Lower lobe of right lung (tissue), 2 donors: ENCODE data around the gene FBXO2. TPM values are rescaled to one million over a fixed set of nuclear protein-coding genes. Genes with fewer than 3 reads are reported as not detected.

Experiments
- ATAC-seq, 2 donors: fragments of 200-7000 bp; cut with Tn5 transposase; one replicate each; pipeline ENCODE4 v1.9.1; 2020 to 2022; ENCODE audit warnings: mild to moderate bottlenecking in 2 of 2, moderate library complexity in 2 of 2
- DNase-seq: peaks from one replicate; pipeline ENCODE4 v3.0.0-alpha.2; 2020
- H3K27ac ChIP-seq: fragments of 200-600 bp; one replicate; pipeline ENCODE4 v1.8.0; 2022
- H3K27me3 ChIP-seq: fragments of 200-600 bp; one replicate; pipeline ENCODE4 v1.8.0; 2022; ENCODE audit warnings: low read depth
- H3K36me3 ChIP-seq: fragments of 200-600 bp; one replicate; pipeline ENCODE4 v1.8.0; 2022; ENCODE audit warnings: mild to moderate bottlenecking
- H3K4me1 ChIP-seq: fragments of 200-600 bp; one replicate; pipeline ENCODE4 v1.8.0; 2022
- H3K4me3 ChIP-seq: fragments of 200-600 bp; one replicate; pipeline ENCODE4 v1.8.0; 2022; ENCODE audit warnings: mild to moderate bottlenecking
- H3K9me3 ChIP-seq: fragments of 200-600 bp; one replicate; pipeline ENCODE4 v1.8.0; 2022
- intact Hi-C: fragments of 100-400 bp; cut with DNase I; formaldehyde crosslinking; loops from one replicate; pipeline ENCODE4 v1.11.0; 2022
- total RNA-seq: library from RNA; stranded (reverse); fragmentation: NEBNext Ultra II Directional; extraction: Animal tissue kit (Norgen Biotek cat#: 25700); gene quantifications from one replicate; pipeline ENCODE4 v1.2.1, GENCODE V29; 2021
- TF ChIP-seq, protein P1 (sequence below): fragments of 200-600 bp; IDR thresholded peaks from one replicate; pipeline ENCODE4 v1.8.0; 2022; ENCODE audit warnings: antibody characterized with exemption, mild to moderate bottlenecking
- donor health status: DM: no; HTN: yes; CAD: no; lungs with severe emphysema.

Gene FBXO2
- total RNA-seq, 1 donor from 2014 or later, result 13.4 TPM

GRCh38 chr1:11638121-11638520 lies 16.1 kb downstream of the FBXO2 start:
- H3K9me3 ChIP-seq, result no peaks in the 10 kb centered on the region
- H3K27ac ChIP-seq, result no peak overlapping the region
- intact Hi-C loops, result no loop called here
- no peaks in the 10 kb centered on the region for H3K36me3 ChIP-seq
- H3K4me1 ChIP-seq, result no peaks in the 10 kb centered on the region
- TF ChIP-seq, protein P1, sequence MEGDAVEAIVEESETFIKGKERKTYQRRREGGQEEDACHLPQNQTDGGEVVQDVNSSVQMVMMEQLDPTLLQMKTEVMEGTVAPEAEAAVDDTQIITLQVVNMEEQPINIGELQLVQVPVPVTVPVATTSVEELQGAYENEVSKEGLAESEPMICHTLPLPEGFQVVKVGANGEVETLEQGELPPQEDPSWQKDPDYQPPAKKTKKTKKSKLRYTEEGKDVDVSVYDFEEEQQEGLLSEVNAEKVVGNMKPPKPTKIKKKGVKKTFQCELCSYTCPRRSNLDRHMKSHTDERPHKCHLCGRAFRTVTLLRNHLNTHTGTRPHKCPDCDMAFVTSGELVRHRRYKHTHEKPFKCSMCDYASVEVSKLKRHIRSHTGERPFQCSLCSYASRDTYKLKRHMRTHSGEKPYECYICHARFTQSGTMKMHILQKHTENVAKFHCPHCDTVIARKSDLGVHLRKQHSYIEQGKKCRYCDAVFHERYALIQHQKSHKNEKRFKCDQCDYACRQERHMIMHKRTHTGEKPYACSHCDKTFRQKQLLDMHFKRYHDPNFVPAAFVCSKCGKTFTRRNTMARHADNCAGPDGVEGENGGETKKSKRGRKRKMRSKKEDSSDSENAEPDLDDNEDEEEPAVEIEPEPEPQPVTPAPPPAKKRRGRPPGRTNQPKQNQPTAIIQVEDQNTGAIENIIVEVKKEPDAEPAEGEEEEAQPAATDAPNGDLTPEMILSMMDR, result no peak
- ATAC-seq, result no peak
- no peak for DNase-seq
- H3K4me3 ChIP-seq, result no peak overlapping the region
- peaks cover 26% of the 10 kb centered on the region for H3K27me3 ChIP-seq

DNA sequence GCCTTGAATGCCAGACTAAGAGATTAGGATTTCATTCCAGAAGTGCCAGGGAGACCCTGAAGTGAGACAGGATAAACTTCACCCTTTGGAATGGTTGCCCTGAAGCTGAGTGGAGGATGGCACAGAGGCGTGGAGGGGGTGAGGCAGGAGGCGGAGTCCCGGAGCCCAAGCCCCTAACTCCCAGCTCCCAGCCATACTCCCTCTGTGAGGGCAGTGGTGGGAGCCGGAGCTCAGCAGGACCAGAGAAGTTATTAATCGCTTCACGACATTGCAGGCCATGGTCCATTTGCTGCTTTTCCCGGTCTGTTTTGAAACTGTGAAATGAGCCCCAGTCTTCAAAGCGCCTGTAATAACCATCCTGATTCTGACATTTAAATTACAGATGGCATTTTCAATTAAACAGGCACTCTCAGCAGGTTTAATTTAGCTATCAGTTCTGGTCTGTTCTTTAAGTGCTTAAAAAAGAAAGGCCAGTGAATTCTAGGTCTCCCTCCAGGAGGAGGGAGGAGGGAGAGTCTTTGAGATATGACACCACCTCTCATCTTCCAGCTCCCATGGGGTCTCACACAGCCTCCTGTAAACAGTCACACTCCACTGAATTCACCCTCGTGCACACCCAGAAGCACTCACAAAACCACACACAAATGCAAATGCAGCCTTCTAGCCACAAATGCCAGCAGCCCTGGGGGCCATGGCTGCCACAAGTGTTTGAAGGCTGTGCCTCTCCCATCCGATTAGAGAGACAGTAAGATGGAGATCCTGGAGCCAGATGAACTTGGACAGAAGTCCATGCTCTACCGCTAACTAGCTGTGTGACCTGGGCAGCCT lies 19.6 kb downstream of the FBXO2 start:
- Histone ChIP-seq H3K36me3 (no peaks in the 10 kb centered on the region), H3K27me3 (peaks cover 23% of the 10 kb centered on the region), H3K4me3 (no peak overlapping the region), H3K27ac (no peak overlapping the region), H3K9me3 (no peaks in the 10 kb centered on the region), H3K4me1 (no peaks in the 10 kb centered on the region)
- TF ChIP-seq, protein P1, result no peak
- ATAC-seq (no peak), DNase-seq (no peak)
- intact Hi-C loops, result no loop called here

GRCh38 chr1:11629184-11630016 lies 24.8 kb downstream of the FBXO2 start:
- H3K4me3 ChIP-seq, result no peak overlapping the region
- no peak for ATAC-seq
- TF ChIP-seq, protein P1, result no peak
- H3K27me3 ChIP-seq, result peaks cover 26% of the 10 kb centered on the region
- DNase-seq, result no peak
- H3K27ac ChIP-seq, result no peak overlapping the region
- no peaks in the 10 kb centered on the region for H3K4me1 ChIP-seq
- no peaks in the 10 kb centered on the region for H3K36me3 ChIP-seq
- intact Hi-C loops, result no loop called here
- no peaks in the 10 kb centered on the region for H3K9me3 ChIP-seq

- no peak for DNase-seq
- peaks cover 24% of the 10 kb centered on the region for H3K27me3 ChIP-seq
- TF ChIP-seq, protein P1, result no peak
- no peak for ATAC-seq
- H3K9me3 ChIP-seq, result no peaks in the 10 kb centered on the region
- no peaks in the 10 kb centered on the region for H3K4me1 ChIP-seq
- intact Hi-C loops, result no loop called here
- H3K27ac ChIP-seq, result no peak overlapping the region
- no peak overlapping the region for H3K4me3 ChIP-seq
- no peaks in the 10 kb centered on the region for H3K36me3 ChIP-seq
These were observed 25.5 kb downstream of the FBXO2 start for GRCh38 chr1:11628767-11629166.

GRCh38 chr1:11626551-11626950 lies 27.7 kb downstream of the FBXO2 start:
- peaks cover 30% of the 10 kb centered on the region for H3K27me3 ChIP-seq
- DNase-seq, result no peak
- no peak for ATAC-seq
- no peak overlapping the region for H3K4me3 ChIP-seq
- no peaks in the 10 kb centered on the region for H3K9me3 ChIP-seq
- H3K36me3 ChIP-seq, result no peaks in the 10 kb centered on the region
- TF ChIP-seq, protein P1, result no peak
- intact Hi-C loops, result no loop called here
- no peak overlapping the region for H3K27ac ChIP-seq
- no peaks in the 10 kb centered on the region for H3K4me1 ChIP-seq
